Astrocyte of the spinal cord (primary cell): ENCODE measurements around the gene GRAMD4.
"Not testable (repeated sequence)": the region's sequence is repeated elsewhere in the genome, so short reads cannot be mapped to it uniquely, and the experiment has no call there.

Source experiments
- DNase-seq: peaks from one replicate; pipeline ENCODE4 v3.0.0; 2011; ENCODE audit warnings: low read depth, low spot score
- H3K4me3 ChIP-seq: 2 replicates; pipeline ENCODE4 v1.5.1; 2011; ENCODE audit warnings: low read depth, mild to moderate bottlenecking, low read length, moderate library complexity
- in situ Hi-C: cut with HindIII; loops from 2 replicates; pipeline ENCODE4 v1.10.0; 2017; ENCODE audit warnings: low sequenced_read_pairs
- TF ChIP-seq, protein P1 (sequence below): IDR thresholded peaks from 2 replicates; pipeline ENCODE4 v1.5.1; 2012; ENCODE audit warnings: low read depth, mild to moderate bottlenecking, low read length, inconsistent platforms

GRAMD4 gene

DNA sequence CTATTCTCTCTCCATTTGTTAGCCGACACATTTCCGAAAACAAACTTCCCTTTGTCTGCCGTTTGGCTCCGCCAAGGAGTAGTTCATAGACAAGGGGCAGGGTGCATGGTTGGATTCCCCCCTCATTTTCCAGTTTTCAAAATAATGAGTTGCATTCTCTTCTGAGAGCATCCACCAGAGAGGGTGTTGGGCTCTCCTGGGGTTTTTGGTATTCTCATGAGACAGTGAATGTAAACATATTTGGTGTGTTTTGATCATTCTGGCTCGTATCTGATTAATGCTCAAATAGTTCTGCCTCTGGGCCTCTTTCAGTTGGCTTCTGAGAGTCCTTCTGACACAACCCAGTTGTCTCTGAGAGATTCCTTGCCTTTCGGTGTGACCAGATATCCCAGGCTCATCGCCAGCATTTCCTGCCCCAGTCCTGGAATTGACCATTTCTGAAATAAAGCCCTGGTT, 21.7 kb downstream of the GRAMD4 start:
- TF ChIP-seq, protein P1, sequence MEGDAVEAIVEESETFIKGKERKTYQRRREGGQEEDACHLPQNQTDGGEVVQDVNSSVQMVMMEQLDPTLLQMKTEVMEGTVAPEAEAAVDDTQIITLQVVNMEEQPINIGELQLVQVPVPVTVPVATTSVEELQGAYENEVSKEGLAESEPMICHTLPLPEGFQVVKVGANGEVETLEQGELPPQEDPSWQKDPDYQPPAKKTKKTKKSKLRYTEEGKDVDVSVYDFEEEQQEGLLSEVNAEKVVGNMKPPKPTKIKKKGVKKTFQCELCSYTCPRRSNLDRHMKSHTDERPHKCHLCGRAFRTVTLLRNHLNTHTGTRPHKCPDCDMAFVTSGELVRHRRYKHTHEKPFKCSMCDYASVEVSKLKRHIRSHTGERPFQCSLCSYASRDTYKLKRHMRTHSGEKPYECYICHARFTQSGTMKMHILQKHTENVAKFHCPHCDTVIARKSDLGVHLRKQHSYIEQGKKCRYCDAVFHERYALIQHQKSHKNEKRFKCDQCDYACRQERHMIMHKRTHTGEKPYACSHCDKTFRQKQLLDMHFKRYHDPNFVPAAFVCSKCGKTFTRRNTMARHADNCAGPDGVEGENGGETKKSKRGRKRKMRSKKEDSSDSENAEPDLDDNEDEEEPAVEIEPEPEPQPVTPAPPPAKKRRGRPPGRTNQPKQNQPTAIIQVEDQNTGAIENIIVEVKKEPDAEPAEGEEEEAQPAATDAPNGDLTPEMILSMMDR: no peak
- in situ Hi-C loops: no loop called here
- no peak for DNase-seq
- no peak overlapping the region for H3K4me3 ChIP-seq

DNA sequence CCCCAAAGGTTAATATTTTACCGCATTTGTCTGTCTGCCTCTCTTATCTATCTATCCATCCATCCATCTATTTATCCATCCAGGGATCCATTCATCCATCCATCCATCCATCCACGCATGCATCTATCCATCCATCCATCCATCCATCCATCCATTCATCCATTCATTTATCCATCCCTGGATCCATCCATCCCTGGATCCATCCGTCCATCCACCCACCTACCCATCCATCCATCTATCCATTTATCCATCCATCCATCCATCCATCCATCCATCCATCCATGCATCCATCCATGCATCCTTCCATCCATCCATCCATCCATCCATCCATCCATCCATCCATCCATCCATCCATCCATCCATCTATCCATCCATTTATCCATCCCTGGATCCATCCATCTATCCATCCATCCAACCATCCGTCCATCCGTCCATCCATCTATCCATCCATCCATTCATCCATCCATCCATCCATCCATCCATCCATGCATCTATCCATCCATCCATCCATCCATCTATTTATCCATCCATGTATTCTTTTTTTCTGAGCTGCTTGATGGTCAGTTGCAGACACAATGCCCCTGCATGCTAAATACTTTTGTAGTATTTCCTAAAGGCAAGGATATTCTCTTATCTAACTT, 22.8 kb downstream of the GRAMD4 start:
- DNase-seq, in situ Hi-C loops, H3K4me3 ChIP-seq: not testable (repeated sequence)

DNA sequence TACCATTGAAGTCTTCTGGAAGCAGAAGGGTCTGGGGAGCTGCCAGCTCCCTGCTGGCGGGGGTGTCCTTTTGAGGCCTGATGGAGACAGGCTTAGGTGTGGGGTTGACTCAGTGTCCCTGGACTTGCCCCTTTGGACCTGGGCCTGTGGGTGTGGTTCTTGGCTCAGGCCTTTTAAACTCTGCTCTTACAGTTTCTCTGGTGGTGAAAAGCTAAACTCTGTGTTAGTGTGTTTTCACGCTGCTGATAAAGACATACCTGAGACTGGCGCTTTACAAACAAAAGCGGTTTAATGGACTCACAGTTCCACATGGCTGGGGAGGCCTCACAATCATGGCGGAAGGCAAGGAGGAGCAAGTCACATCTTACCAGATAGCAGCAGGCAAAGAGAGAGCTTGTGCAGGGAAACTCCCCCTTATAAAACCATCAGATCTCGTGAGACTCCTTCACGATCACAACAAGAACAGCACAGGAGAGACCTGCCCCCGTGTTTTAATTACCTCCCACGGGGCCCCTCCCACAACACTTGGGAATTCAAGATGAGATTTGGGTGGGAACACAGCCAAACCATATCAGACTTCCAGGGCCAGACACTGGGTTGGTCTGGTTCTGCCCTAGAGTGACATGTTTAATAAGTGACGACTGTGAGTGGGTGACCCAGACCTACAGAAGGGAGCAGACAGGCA, 26.5 kb downstream of the GRAMD4 start:
- H3K4me3 ChIP-seq: no peak overlapping the region
- TF ChIP-seq, protein P1: no peak
- in situ Hi-C loops: no loop called here
- no peak for DNase-seq

- in situ Hi-C loops, DNase-seq, H3K4me3 ChIP-seq: not testable (repeated sequence)
Measured at GRCh38 chr22:46648225-46648820, 28.1 kb downstream of the GRAMD4 start.

DNA sequence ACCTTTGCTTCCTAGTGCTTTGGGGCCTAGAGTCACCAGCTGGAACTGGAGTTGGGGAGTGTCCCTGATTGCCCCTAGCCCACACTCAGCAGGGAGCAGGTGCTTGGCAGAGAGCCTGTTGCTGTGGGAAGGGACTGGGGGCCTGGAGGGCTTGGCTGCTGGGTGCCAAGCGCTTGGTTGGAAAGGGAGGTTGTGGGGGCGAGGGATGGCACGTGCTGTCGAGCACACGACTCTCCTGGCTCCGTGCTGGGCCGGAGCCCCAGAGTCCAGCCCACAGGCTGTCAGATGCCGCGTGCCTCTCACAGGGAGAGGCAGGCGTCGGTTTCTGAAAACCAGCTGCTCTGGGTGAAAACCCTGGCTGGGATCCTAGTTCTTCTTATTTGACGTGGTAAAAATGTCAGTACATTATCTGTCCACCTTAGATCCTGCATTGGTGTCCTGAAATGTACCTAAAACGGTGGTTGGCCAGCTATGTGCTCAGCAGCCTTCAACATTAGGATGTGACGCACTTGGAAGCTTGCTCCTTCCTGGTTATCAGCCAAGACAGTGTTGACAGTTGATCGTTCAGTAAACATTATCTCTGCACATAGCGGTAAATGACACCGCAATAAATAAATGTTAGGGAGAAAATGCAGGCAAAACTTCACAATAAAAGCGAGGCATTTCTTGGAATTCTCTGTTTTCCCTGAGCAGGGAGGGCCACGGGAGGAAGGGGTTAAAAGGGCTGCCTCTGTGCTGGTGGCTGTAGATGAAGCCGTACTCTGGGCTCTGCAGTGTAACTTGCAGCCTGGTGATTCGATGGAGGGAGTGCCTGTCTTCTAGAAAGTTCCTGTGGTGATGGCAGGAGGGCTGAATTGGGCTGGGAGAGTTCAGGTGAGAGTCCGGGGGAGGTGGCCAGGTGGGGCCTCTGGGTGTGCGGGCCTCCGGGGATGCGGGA, 29.2 kb downstream of the GRAMD4 start:
- in situ Hi-C loops: no loop called here
- H3K4me3 ChIP-seq: no peak overlapping the region
- peak; percentile 43 for DNase-seq
- TF ChIP-seq, protein P1: no peak

- no peak overlapping the region for H3K4me3 ChIP-seq
- no peak for DNase-seq
- TF ChIP-seq, protein P1: no peak
- in situ Hi-C loops: no loop called here
Measured at GRCh38 chr22:46650078-46650810, 30.1 kb downstream of the GRAMD4 start.

GRCh38 chr22:46651316-46651715, 31.1 kb downstream of the GRAMD4 start:
- in situ Hi-C loops: no loop called here
- DNase-seq: no peak
- TF ChIP-seq, protein P1: no peak
- no peak overlapping the region for H3K4me3 ChIP-seq
